Left hindlimb (tissue), 1 donor: ENCODE results near the gene EMX2.
"Not testable (repeated sequence)": the region's sequence is repeated elsewhere in the genome, so short reads cannot be mapped to it uniquely, and the experiment has no call there.

Source experiments
- DNase-seq: peaks from one replicate; pipeline ENCODE4 v3.0.0-alpha.2; 2018

EMX2 gene

GRCh38 chr10:117542706-117543224, at the start of gene EMX2:
EMX2 (plus strand) TSS chr10:117542746; CDS start chr10:117543268, 522 bp downstream.
- DNase-seq: no peak

GRCh38 chr10:117496031-117496430, 46.5 kb upstream of the EMX2 start:
- DNase-seq: no peak

DNA sequence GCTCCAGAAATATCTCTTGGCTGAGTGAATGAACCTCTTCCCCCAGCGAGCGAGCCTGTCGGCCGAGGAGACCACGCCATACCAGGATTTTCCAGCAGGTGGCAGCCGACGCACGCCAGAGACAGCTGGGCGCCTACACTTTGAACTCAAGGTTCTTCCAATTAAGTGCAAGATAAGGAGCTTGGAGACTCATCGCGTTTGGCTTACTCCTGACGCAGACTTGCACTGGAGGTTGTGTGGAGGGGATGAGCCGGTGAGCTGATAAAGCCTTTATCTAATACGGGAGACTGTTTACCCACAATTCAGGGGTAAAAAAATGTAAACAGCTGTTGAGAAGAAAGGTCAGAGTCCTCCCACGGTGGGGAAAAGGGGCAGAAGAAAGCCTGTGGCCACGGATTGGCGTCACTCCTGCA, 45.9 kb upstream of the EMX2 start:
- peak; percentile 83 for DNase-seq

DNA sequence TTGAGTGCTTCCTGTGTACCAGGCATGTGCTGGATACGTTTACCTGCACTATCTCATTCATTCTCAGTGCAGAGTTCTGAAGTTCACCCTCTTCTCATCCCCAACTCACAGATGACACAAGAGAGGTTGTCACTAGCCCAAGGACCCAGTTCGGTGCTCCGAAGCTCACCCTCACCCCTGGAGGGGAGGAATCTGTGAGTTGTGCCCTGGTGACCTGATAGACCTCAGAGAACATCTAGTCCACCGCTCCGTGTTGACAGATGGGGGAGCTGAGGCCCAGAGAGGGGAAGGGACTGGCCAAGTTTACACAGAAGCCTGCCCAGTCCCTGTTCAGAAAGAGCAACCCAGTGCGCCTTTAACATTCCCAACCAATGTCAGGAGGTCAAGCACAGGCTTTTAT, 44.8 kb upstream of the EMX2 start:
- DNase-seq: no peak

DNA sequence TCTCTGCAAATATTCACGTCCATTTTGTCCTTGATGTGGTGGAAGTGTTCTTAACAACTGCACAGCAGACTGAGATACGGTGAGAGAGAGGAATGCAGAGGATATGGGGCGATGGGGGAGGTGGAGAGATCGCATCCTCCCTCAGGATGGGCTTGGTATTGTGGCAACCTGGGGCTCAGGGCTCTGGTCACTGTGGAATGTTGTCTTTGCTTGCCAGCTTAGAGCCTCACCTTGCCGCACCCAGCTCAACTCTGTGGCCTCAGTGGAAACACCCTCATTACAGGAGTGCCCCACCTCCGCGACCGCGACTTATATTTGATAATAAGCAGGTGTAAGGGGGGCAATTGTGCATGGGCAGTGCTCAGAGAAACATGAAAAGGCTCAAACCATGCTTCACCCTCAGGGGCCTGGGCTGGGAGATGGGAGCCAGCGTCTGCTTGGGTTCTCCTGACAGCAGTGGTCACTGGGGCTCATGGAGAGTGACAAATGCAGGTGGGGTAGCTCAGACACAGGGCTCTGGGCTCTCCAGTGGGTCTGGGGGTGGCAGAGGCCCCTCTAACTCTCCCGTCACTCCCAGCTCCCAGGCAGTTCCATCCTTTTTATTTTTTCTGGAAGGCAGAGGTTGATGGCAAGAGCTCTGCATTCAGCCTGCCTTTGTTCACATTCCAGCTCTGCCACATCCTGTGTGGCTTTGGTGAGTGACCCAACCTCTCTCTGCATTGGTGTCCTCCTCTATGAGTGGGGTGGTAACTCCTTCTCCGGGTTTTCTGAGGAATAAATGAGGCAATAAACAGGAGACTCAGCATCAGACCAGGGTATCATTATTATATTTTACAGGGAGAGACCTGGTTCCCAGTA, 43.1 kb upstream of the EMX2 start:
- no peak for DNase-seq

GRCh38 chr10:117500456-117500855, 42.1 kb upstream of the EMX2 start:
- DNase-seq: no peak

- DNase-seq: no peak
Measured at GRCh38 chr10:117501460-117502035, 41.0 kb upstream of the EMX2 start.

DNA sequence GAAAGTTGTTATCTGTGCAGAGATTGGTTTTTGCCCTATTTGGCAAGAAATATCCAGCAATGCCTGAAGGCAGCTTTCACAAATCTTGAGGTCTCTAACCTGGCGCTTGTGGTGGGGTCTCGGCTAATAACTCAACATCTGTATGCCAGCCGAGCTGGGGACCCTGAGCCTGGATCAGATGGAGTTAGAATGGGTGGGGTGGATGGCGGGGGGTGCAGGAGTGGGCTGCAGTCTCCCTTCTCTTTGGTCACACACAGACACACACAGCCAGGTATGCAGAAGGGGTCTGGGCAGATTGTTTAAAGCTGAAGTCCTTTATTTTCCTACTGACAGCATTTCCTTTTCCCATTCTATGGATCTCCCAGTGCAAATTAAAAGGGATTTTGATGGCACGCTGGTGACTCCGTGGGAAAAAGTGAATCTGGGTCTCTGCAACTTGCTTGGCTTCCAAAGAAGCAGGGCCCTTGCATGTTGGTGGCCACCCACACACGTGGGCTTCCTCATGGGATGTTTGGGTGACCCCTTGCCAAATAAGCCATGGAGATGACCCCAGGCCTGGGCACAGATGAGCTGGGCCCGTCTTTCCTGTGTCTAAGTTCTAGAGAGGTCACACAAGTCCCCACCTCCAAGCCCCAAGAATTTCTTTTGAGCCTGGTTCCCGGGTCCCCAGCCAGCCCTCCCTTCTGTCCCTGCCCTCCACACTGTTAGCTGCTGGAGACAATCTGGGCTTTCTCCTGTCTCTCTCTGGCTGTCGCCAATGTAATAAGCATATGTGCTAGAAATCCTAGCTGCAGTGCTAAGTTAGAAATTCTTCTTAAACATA, 39.9 kb upstream of the EMX2 start:
- DNase-seq: no peak

DNA sequence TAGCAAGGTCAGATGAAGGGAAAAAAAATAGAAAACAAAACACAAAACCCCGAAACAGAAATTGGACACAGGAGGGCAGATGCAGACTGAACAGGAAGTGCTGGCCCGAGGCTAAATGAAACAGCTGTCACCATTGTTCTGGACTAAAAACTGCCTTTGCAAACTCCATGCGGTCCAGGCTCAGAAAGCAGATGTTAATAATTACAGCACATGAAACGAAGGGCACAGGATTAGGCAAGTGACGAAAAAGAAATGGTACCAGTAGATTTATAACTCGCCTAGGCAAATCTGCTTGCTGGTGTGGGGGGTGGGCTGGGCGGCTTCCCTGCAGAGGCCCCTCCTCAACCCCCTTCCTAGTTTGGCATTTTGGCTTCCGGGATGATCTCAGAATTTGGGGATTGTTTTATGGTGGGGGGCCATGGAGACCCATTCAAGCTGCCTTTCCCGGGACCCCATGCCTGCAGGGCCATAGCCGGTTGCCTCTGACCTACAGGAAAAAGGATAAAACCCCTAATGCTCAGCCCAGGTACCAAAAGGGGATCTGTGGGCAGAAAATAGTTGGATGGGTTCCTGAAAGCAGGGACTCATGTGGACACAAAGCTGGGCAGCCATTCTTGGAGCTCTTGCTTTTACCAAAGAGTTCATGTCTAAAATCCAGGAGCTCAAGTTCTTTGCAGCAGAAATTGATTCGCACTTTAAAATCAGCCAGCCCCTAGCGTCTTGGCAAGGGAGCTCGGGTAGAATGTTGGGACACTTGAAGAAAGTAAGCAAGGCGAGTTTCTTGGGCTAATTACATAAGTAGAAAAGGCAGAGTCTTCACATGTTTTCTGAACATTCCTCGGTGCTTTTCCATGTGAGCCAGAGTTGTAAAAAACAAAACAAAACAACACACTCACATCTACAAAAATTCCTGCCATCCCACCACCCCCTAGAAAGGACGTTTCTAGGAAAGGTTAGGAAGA, 39.0 kb upstream of the EMX2 start:
- DNase-seq: peak; percentile 43

DNA sequence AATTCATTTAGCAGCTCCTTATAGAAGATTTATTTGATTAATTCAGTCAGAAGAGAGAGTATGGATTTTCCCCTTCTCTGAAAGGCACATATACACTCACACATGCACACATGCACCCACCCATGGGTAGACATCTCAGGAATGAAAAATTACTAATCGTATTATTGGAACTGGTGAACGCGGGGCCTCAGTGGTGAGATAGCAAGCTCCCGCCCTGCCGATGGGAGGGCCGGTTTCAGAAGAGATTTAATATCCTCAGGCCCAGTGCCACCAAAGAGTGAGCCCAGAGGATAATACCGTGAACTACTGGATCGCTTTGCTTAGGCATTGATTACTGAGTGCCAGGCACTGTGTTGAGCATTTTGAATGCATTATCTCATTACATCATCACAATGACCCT, 38.0 kb upstream of the EMX2 start:
- DNase-seq: no peak

DNA sequence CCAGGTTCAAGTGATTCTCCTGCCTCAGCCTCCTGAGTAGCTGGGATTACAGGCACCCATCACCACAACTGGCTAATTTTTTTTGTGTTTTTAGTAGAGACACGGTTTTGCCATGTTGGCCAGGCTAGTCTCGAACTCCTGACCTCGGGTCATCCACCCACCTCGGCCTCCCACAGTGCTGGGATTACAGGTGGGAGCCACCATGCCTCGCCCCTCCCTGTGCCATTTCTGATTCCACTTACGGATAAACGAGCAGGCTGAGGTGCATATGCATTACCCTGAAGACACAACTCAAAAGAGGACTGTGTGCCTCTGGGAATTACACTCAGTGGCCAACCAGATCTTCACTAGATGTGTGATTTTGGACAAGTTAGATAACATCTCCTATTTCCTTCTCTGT, 35.5 kb upstream of the EMX2 start:
- not testable (repeated sequence) for DNase-seq

- no peak for DNase-seq
Measured at GRCh38 chr10:117509573-117509972, 33.0 kb upstream of the EMX2 start.

- DNase-seq: no peak
Measured at GRCh38 chr10:117511601-117512390, 30.8 kb upstream of the EMX2 start.

- DNase-seq: no peak
Measured at GRCh38 chr10:117514971-117515370, 27.6 kb upstream of the EMX2 start.

GRCh38 chr10:117516681-117517080, 25.9 kb upstream of the EMX2 start:
- no peak for DNase-seq

DNA sequence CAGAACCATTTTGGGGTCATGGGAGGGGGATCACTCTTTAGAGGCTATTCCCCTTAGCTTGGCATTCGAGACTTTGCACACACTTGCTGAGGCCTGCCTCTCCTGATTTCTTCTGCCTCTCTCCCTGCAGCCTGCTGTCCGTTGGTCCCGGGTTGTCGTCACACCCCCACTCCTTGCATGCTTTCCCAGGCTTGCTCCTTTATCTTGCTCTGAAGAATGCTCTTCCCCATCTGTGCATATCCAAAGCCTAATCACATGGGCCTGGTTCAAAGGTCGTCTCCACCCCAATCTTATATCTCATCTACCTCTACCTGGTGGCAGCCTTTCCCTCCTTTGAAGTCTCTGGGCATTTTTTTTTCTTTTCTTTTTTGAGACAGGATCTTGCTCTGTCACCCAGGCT, 24.3 kb upstream of the EMX2 start:
- DNase-seq: no peak

- no peak for DNase-seq
Measured at GRCh38 chr10:117519286-117519685, 23.3 kb upstream of the EMX2 start.

DNA sequence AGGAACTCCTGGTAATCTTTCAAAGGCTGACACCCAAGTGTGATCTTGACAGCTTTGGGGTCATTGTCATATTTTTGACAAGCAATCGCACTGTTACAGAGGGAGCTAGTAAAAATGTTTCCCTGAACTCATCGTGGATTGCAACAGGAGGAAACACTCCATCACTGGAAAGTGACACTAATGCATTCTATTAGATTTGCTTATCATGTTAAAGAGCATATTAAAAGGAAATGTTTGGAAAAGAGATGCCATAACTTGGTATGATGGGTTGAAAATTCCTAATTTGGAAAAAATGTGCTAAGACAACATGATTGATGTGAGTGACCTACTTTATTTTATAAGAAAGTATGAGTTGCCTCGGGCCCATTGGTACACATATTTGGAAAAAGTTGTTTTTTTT, 22.7 kb upstream of the EMX2 start:
- no peak for DNase-seq

DNA sequence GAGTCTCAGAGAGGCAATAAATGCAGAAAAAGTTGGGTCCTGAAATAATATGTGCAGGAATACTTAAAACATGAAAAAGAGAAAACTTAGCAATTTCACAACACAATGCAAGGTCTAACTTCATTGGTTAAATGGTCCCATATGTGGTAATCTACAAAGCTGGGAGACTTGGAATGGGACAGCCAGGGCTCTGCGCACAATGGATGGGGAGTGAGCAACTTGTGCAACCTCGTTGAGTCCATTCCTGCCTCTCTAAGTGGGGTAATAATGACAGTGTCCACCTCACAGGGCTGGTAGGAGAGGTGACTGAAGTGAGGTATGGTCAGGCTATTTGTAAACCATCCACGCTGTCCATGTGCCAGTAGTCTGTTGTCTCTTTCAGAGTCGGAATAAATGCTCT, 11.8 kb upstream of the EMX2 start:
- DNase-seq: no peak

DNA sequence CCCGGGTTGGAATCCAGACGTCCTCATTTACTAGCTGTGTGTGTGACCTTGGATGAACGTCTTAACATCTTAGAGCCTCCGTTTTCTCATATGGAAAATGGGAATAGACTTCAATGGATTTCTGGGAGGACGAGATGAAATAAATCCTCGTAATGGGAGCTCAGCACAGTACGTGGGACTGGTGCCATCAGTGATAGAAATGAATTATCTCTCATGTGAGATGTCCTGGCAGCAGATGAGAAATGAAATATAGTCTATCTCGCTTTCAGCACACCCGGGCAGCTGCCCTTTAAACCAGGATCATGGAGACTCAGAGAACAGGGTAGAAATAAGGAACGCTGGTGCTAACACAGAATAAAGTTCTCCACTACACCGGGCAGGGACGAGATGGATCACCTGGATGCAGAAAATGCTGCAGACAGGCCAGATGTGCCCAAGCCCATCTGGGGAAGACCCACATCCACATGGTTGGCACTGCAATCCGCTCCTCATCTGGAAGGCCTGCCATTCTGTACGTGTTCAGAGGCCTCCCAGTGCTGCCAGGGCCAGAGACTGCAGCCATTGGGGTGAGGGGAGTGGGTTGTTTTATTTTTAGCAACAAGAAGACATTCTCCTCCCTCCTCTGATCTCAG, 11.1 kb upstream of the EMX2 start:
- DNase-seq: no peak

DNA sequence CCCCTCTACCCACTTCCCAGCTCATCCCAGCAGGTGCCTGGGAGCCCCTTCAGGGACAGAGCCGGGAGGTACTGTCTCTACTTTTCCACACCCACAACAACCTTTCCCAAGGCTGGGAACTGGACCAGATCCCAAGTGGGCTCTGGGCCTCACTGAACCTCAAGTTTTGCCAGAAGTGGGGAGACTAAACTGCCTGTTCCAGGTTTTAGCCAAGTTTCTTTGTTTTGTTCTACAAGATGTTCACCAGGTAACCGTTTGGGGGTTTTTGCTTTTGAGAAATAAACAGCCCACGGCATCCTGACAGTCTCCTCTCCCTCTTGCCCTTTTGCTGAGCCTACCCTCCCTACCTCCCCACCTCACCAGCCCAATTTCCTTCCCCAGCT, 10.6 kb upstream of the EMX2 start:
- DNase-seq: no peak
